GM21367 (cell line): ENCODE results near the gene GAST.
"Not testable (repeated sequence)": the region's sequence is repeated elsewhere in the genome, so short reads cannot be mapped to it uniquely, and the experiment has no call there.

Experiments
- ATAC-seq: cut with Tn5 transposase; IDR thresholded peaks from one replicate; pipeline ENCODE4 v1.9.1; 2021; ENCODE audit not compliant: unreplicated experiment

GAST gene, protein sequence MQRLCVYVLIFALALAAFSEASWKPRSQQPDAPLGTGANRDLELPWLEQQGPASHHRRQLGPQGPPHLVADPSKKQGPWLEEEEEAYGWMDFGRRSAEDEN

GRCh38 chr17:41711669-41712400 is at the start of gene GAST:
Gene GAST, plus strand, starts transcription at chr17:41712331. Its CDS starts 3,106 bp downstream, at chr17:41715437.
- no peak for ATAC-seq

- ATAC-seq = no peak
Observed at GRCh38 chr17:41663451-41664171, 48.5 kb upstream of the GAST start.

DNA sequence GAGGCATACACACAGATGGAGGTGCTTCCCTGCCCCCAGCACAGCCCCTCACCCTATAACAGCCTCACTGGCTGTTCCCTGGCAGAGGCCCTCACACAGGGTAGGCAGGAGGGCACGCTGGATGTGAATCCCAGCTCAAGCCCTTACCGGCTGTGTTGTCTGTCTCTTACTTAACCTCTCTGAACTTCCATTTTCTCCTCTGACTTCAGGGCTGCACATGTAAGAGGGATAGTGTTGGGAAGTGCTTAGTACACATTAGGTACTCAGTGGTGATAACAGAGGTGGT is 48.0 kb upstream of the GAST start:
- no peak for ATAC-seq

GRCh38 chr17:41664587-41665565 is 47.3 kb upstream of the GAST start:
- ATAC-seq = no peak

GRCh38 chr17:41665566-41666236 is 46.4 kb upstream of the GAST start:
- ATAC-seq = peak; percentile 54

- ATAC-seq = peak; percentile 21
Observed at GRCh38 chr17:41666237-41666641, 45.9 kb upstream of the GAST start.

GRCh38 chr17:41666708-41667279 is 45.3 kb upstream of the GAST start:
- ATAC-seq = no peak

DNA sequence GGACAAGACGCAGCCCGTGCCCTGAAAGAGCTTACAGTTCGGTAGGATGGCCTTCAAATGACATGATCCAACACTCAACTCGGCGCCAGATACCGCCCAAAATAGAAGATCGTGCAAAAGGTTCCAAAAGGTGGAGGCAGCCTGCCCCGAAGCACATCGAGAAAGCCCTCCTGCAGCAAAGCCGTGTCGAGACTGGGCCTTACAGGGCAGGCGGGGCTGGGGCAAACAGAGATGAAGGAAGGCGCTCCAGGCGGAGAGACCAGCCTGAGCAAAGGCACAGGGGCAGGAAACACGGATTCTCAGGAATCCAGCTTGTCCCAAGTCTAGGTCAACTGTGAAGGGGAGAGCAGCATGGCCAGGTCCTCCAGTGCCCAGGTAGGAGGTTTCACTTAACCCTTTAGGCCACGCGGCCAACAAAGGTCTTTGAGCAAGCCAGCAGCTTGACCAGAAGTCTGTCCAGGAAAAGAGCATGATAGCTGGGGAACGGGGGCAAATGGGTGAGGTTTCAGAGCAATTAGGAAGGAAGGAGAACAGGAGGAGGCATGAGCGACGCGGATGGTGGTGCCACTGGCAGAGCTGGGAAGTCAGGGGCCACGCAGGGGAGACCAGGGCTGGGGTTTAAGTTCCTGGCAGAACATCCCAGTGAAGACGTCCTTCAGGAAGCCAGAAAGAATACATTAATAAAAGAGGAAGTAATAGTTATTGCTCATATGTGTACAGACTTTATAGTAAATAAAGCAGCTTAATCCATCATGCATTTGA is 44.7 kb upstream of the GAST start:
- no peak for ATAC-seq

- no peak for ATAC-seq
Observed at GRCh38 chr17:41672153-41672552, 40.0 kb upstream of the GAST start.

GRCh38 chr17:41675157-41676057 is 36.7 kb upstream of the GAST start:
- not testable (repeated sequence) for ATAC-seq

- ATAC-seq = no peak
Observed at GRCh38 chr17:41676058-41676419, 36.1 kb upstream of the GAST start.

DNA sequence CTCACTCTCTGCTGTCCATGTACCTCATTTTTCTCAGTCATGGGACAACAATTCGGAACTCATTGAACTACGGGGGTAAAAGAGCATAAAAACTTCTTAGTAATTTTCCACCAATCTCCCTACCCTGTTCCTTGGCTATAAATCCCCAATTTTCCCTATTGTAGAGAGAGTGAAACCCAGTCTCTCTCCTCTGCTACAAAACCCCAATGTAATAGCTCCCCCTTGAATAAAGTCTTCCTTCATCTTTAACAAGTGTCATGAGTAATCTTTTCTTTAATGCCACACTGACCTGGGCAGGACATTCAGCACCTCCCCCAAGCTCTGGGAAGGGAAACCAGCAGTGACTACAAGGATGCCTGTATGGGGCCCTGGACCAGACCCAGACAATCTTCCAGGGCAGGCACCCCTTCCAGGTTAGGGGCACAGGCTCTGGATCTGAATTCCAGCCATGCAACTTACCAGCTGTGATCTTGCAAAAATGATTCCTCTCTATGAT is 33.7 kb upstream of the GAST start:
- ATAC-seq = no peak

DNA sequence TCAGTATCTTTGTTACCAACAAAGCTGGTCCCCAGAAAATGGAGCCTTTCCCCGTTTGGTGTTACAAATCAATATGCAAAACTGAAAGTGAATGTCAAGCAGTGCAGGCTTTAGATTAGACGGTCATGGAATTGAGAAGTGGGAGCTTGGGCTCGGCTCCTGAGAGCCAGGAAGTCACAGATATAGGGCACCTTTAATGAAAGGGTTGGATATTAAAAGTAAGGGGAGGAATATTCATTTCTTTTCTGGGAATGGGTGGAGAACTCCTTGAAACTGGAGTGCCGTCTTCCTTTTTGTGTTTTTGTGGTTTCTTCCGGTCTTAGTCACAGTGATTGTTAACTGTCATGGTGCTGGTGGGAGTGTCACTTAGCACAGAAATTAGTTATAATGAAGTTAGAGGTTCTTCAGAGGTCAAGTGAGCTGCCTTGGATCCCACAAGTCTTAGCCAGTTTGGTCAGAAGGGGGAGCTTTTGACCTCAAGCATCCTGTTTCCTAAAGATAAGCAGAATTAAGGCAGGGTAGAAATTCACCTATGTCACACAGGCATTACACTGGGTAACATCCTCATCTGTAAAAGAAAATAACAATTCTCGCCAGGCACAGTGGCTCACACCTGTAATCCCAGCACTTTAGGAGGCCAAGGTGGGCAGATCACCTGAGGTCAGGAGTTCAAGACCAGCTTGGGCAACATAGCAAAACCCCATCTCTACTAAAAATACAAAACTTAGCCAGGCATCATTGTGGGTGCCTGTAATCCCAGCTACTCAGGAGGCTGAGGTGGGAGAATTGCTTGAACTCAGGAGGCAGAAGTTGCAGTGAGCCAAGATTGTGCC is 33.0 kb upstream of the GAST start:
- ATAC-seq = no peak

- ATAC-seq = no peak
Observed at GRCh38 chr17:41679740-41680425, 32.2 kb upstream of the GAST start.

GRCh38 chr17:41680426-41681040 is 31.6 kb upstream of the GAST start:
- no peak for ATAC-seq

- no peak for ATAC-seq
Observed at GRCh38 chr17:41681776-41682175, 30.4 kb upstream of the GAST start.

DNA sequence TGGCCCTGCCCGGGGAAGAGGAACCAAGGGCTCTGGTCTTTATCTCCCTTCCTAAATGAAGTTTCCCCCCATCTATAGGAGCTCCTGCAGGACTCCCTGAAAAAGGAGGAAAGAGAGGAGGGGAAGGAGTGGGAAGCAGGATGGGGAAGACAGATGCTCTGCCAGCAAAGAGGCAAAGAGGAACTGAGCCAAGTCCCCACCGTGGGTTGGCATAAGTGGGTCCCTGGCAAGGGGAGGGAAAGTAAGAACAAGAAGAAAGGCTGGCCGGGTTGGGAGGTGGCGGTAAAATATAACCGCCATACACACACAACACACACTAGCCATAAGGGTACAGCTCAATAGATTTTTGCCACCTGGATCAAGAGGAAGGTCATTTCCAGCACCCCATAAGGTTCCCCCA is 29.5 kb upstream of the GAST start:
- no peak for ATAC-seq
